SK-N-SH (cell line): ENCODE measurements around the gene MEF2A. TPM values are rescaled to one million over a fixed set of nuclear protein-coding genes. Genes with fewer than 3 reads are reported as not detected.

ENCODE experiments used
- CTCF ChIA-PET: fragments of 300-600, 350-600 bp; formaldehyde crosslinking; extraction: SDS; loops from one replicate; lab custom pipeline; 2021; lab: Yijun Ruan, JAX
- POLR2A ChIA-PET: fragments of 350-600 bp; sonication (Branson Sonifier 250); formaldehyde crosslinking; extraction: SDS; loops from one replicate; lab custom pipeline; 2020; ENCODE audit warnings: antibody characterized with exemption, inconsistent platforms; lab: Yijun Ruan, JAX
- DNase-seq: peaks from one replicate; pipeline ENCODE4 v3.0.0; 2012
- H2AFZ ChIP-seq: fragments of 200-600 bp; sonication (generic); 2 replicates; pipeline ENCODE4 v1.8.1; 2016; ENCODE audit warnings: antibody characterized with exemption, mild to moderate bottlenecking, low read depth
- H3F3A ChIP-seq: fragments of 200-600 bp; sonication (generic); replicated peaks from 2 replicates; pipeline ENCODE3; 2016; ENCODE audit warnings: antibody characterized with exemption, mild to moderate bottlenecking; ENCODE audit not compliant: insufficient read depth
- H3K27ac ChIP-seq, 2 experiments: fragments of 200-500 bp in 1 of 2; fragments of 200-600 bp in 1 of 2; sonication (Bioruptor generic) in 1 of 2; sonication (generic), shearing (Covaris generic) in 1 of 2; 2 replicates each; pipeline versions ENCODE4 v1.5.1 to v1.6.1; 2014 to 2016; ENCODE audit warnings: low read depth in 2 of 2, inconsistent platforms in 1 of 2, low read length in 1 of 2, mild to moderate bottlenecking in 1 of 2, mixed read lengths in 1 of 2
- H3K27me3 ChIP-seq: fragments of 200-600 bp; sonication (generic), shearing (Covaris generic); 2 replicates; pipeline ENCODE4 v1.6.1; 2016; ENCODE audit warnings: mixed run types; ENCODE audit not compliant: insufficient read depth
- H3K36me3 ChIP-seq, 2 experiments: fragments of 200-500 bp in 1 of 2; fragments of 200-600 bp in 1 of 2; sonication (Bioruptor generic) in 1 of 2; sonication (generic) in 1 of 2; replicated peaks in 1 of 2; 2 replicates each; pipeline versions ENCODE3 to v1.5.1; 2014 to 2016; ENCODE audit warnings: low read length in 1 of 2, mild to moderate bottlenecking in 1 of 2; ENCODE audit not compliant: insufficient read depth in 2 of 2, control insufficient read depth in 1 of 2
- H3K4me1 ChIP-seq, 2 experiments: fragments of 200-500 bp in 1 of 2; fragments of 200-600 bp in 1 of 2; sonication (Bioruptor generic) in 1 of 2; sonication (generic), shearing (Covaris generic) in 1 of 2; 2 replicates each; pipeline versions ENCODE4 v1.5.1 to v1.6.1; 2014 to 2016; ENCODE audit warnings: low read depth in 1 of 2, low read length in 1 of 2, mixed run types in 1 of 2; ENCODE audit not compliant: insufficient read depth in 2 of 2, control insufficient read depth in 1 of 2
- H3K4me2 ChIP-seq: fragments of 200-600 bp; sonication (generic), shearing (Covaris generic); 2 replicates; pipeline ENCODE4 v1.6.1; 2017; ENCODE audit warnings: mixed run types
- H3K4me3 ChIP-seq, 2 experiments: fragments of 200-500 bp in 1 of 2; fragments of 200-600 bp in 1 of 2; sonication (Bioruptor generic) in 1 of 2; sonication (generic), shearing (Covaris generic) in 1 of 2; 2 replicates each; pipeline versions ENCODE4 v1.5.1 to v1.8.1; 2014 to 2016; ENCODE audit warnings: low read depth in 2 of 2, inconsistent platforms in 1 of 2, low read length in 1 of 2, mild to moderate bottlenecking in 1 of 2, mixed read lengths in 1 of 2, moderate library complexity in 1 of 2
- H3K79me2 ChIP-seq: fragments of 200-600 bp; sonication (generic); 2 replicates; pipeline ENCODE4 v1.8.1; 2017; ENCODE audit warnings: mild to moderate bottlenecking; ENCODE audit not compliant: insufficient read depth
- H3K9ac ChIP-seq: fragments of 200-600 bp; sonication (generic); 2 replicates; pipeline ENCODE4 v1.6.1; 2017; ENCODE audit warnings: mixed run types
- H3K9me2 ChIP-seq: fragments of 200-600 bp; sonication (generic); 2 replicates; pipeline ENCODE4 v1.6.1; 2017; ENCODE audit warnings: mixed run types
- H3K9me3 ChIP-seq: fragments of 200-600 bp; sonication (generic); 2 replicates; pipeline ENCODE4 v1.6.1; 2017; ENCODE audit warnings: mixed run types, mild to moderate bottlenecking, moderate library complexity
- H4K20me1 ChIP-seq: fragments of 200-600 bp; sonication (generic); 2 replicates; pipeline ENCODE4 v1.6.1; 2017; ENCODE audit warnings: mild to moderate bottlenecking, mixed run types; ENCODE audit not compliant: insufficient read depth
- CHD2 ChIP-seq: fragments of 150-350 bp; IDR thresholded peaks from 2 replicates; pipeline ENCODE4 v1.6.1; 2018; ENCODE audit warnings: low read length; ENCODE audit not compliant: partially characterized antibody
- ELF1 ChIP-seq: IDR thresholded peaks from 2 replicates; pipeline ENCODE4 v1.4.0; 2012
- EP300 ChIP-seq, 2 experiments: IDR thresholded peaks; 2 replicates each; pipeline versions ENCODE4 v1.4.0 to v1.6.1; 2012; ENCODE audit warnings: borderline replicate concordance in 1 of 2, low read depth in 1 of 2, low read length in 1 of 2
- FOXJ3 ChIP-seq: sonication (generic); formaldehyde crosslinking; IDR thresholded peaks from 2 replicates; pipeline ENCODE4 v1.5.1; 2020; ENCODE audit warnings: mild to moderate bottlenecking, missing genetic modification reagents
- GATA2 ChIP-seq: sonication (generic); formaldehyde crosslinking; IDR thresholded peaks from 2 replicates; pipeline ENCODE4 v1.5.0; 2020; ENCODE audit warnings: mild to moderate bottlenecking, missing genetic modification reagents
- JUND ChIP-seq: IDR thresholded peaks from 2 replicates; pipeline ENCODE4 v1.4.0; 2012
- NFIC ChIP-seq: IDR thresholded peaks from 2 replicates; pipeline ENCODE4 v1.4.0; 2012; ENCODE audit warnings: borderline replicate concordance
- NRF1 ChIP-seq: IDR thresholded peaks from 2 replicates; pipeline ENCODE4 v1.6.1; 2012; ENCODE audit warnings: low read depth, mild to moderate bottlenecking, low read length
- RAD21 ChIP-seq: IDR thresholded peaks from 2 replicates; pipeline ENCODE4 v1.6.1; 2012; ENCODE audit warnings: mild to moderate bottlenecking, low read length
- RCOR1 ChIP-seq: fragments of 150-350 bp; IDR thresholded peaks from 2 replicates; pipeline ENCODE4 v1.6.1; 2017; ENCODE audit warnings: antibody characterized with exemption, low read length
- RFX5 ChIP-seq: IDR thresholded peaks from 2 replicates; pipeline ENCODE4 v1.6.1; 2012; ENCODE audit warnings: mild to moderate bottlenecking, improper control_type of control experiment, low read length
- SIN3A ChIP-seq: IDR thresholded peaks from 2 replicates; pipeline ENCODE4 v1.6.1; 2012; ENCODE audit warnings: low read depth, mild to moderate bottlenecking, low read length, moderate library complexity, borderline replicate concordance
- TAF1 ChIP-seq: IDR thresholded peaks from 2 replicates; pipeline ENCODE4 v1.6.1; 2012; ENCODE audit warnings: low read depth, mild to moderate bottlenecking, low read length, moderate library complexity, borderline replicate concordance
- TCF12 ChIP-seq: IDR thresholded peaks from 2 replicates; pipeline ENCODE4 v1.4.0; 2012
- TEAD4 ChIP-seq: IDR thresholded peaks from 2 replicates; pipeline ENCODE4 v1.4.0; 2012; ENCODE audit warnings: mild to moderate bottlenecking, borderline replicate concordance; ENCODE audit not compliant: insufficient read depth
- USF2 ChIP-seq: fragments of 150-350 bp; IDR thresholded peaks from 2 replicates; pipeline ENCODE4 v1.6.1; 2017; ENCODE audit warnings: antibody characterized with exemption, low read length, low read depth, borderline replicate concordance
- WGBS: methylation state at CpG from one replicate; pipeline ENCODE4 v1.1.6; 2017; ENCODE audit warnings: low lambda C conversion rate; 5-methylcytosine and 5-hydroxymethylcytosine counted together
- polyA plus RNA-seq, 3 experiments: library from polyadenylated mRNA; depleted of rRNA; stranded (reverse); fragments of >200 nt; gene quantifications; 2 replicates each; pipeline ENCODE4 v1.2.3, GENCODE V29; 2012
- TF ChIP-seq, protein P1 (sequence below): IDR thresholded peaks from 2 replicates; pipeline ENCODE4 v1.6.1; 2012; ENCODE audit warnings: mild to moderate bottlenecking, low read depth, low read length, moderate library complexity
- TF ChIP-seq, protein P2 (sequence below): fragments of 150-350 bp; IDR thresholded peaks from 2 replicates; pipeline ENCODE4 v1.6.1; 2016; ENCODE audit warnings: mild to moderate bottlenecking, low read depth, low read length
- TF ChIP-seq, protein P3 (sequence below): IDR thresholded peaks from 2 replicates; pipeline ENCODE4 v1.4.0; 2012; ENCODE audit warnings: low read depth, borderline replicate concordance
- TF ChIP-seq, protein P4 (sequence below): IDR thresholded peaks from 2 replicates; pipeline ENCODE4 v1.4.0; 2012; ENCODE audit warnings: low read depth

The MEF2A gene
- polyA plus RNA-seq, 1 of the 3 experiments (the other 2 are of a cell fraction) = 20.9 TPM

- no peaks in the 10 kb centered on the region for H3K27me3 ChIP-seq
- H3F3A ChIP-seq = peaks cover 8% of the 10 kb centered on the region
- no peak overlapping the region for H3K4me2 ChIP-seq
- no peaks in the 10 kb centered on the region for H3K9me2 ChIP-seq
- no peaks in the 10 kb centered on the region for H4K20me1 ChIP-seq
- H3K9ac ChIP-seq = no peak overlapping the region
- H3K27ac ChIP-seq = no peak overlapping the region
- TF ChIP-seq, protein P1, sequence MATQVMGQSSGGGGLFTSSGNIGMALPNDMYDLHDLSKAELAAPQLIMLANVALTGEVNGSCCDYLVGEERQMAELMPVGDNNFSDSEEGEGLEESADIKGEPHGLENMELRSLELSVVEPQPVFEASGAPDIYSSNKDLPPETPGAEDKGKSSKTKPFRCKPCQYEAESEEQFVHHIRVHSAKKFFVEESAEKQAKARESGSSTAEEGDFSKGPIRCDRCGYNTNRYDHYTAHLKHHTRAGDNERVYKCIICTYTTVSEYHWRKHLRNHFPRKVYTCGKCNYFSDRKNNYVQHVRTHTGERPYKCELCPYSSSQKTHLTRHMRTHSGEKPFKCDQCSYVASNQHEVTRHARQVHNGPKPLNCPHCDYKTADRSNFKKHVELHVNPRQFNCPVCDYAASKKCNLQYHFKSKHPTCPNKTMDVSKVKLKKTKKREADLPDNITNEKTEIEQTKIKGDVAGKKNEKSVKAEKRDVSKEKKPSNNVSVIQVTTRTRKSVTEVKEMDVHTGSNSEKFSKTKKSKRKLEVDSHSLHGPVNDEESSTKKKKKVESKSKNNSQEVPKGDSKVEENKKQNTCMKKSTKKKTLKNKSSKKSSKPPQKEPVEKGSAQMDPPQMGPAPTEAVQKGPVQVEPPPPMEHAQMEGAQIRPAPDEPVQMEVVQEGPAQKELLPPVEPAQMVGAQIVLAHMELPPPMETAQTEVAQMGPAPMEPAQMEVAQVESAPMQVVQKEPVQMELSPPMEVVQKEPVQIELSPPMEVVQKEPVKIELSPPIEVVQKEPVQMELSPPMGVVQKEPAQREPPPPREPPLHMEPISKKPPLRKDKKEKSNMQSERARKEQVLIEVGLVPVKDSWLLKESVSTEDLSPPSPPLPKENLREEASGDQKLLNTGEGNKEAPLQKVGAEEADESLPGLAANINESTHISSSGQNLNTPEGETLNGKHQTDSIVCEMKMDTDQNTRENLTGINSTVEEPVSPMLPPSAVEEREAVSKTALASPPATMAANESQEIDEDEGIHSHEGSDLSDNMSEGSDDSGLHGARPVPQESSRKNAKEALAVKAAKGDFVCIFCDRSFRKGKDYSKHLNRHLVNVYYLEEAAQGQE = no peak
- TF ChIP-seq RCOR1 (no peak), TAF1 (no peak), RAD21 (no peak), TEAD4 (no peak), FOXJ3 (CRISPR knock-in tag) (no peak), TCF12 (no peak)
- TF ChIP-seq, protein P2, sequence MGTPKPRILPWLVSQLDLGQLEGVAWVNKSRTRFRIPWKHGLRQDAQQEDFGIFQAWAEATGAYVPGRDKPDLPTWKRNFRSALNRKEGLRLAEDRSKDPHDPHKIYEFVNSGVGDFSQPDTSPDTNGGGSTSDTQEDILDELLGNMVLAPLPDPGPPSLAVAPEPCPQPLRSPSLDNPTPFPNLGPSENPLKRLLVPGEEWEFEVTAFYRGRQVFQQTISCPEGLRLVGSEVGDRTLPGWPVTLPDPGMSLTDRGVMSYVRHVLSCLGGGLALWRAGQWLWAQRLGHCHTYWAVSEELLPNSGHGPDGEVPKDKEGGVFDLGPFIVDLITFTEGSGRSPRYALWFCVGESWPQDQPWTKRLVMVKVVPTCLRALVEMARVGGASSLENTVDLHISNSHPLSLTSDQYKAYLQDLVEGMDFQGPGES = no peak
- TF ChIP-seq, protein P3, sequence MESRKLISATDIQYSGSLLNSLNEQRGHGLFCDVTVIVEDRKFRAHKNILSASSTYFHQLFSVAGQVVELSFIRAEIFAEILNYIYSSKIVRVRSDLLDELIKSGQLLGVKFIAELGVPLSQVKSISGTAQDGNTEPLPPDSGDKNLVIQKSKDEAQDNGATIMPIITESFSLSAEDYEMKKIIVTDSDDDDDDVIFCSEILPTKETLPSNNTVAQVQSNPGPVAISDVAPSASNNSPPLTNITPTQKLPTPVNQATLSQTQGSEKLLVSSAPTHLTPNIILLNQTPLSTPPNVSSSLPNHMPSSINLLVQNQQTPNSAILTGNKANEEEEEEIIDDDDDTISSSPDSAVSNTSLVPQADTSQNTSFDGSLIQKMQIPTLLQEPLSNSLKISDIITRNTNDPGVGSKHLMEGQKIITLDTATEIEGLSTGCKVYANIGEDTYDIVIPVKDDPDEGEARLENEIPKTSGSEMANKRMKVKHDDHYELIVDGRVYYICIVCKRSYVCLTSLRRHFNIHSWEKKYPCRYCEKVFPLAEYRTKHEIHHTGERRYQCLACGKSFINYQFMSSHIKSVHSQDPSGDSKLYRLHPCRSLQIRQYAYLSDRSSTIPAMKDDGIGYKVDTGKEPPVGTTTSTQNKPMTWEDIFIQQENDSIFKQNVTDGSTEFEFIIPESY = no peak
- H3K79me2 ChIP-seq = no peaks in the 10 kb centered on the region; the same call in 1 of the 2 replicates
- POLR2A ChIA-PET = no interaction called here
- 59% methylated on average over 3 of the region's 3 CpGs for WGBS
- no peak overlapping the region for H2AFZ ChIP-seq
- peaks cover 67 to 80% of the 10 kb centered on the region in 2 experiments for H3K36me3 ChIP-seq
- H3K4me1 ChIP-seq = peaks cover 0 to 5% of the 10 kb centered on the region in 2 experiments; a peak in 1 of 4 replicates
- DNase-seq = no peak
- no peaks in the 10 kb centered on the region for H3K9me3 ChIP-seq
- no peak overlapping the region for H3K4me3 ChIP-seq
- CTCF ChIA-PET = interaction anchor here (1.0 to 2.3 kb wide), 4 partner anchors 11 to 420 kb away, joined by 3 to 29 read pairs (median 4); no protein-coding TSS in a partner anchor
Measured at GRCh38 chr15:99692825-99693224, 127.0 kb downstream of the MEF2A start.

GRCh38 chr15:99696096-99696495, 130.3 kb downstream of the MEF2A start:
- Histone ChIP-seq H3K4me2 (no peak overlapping the region), H3K9me2 (no peaks in the 10 kb centered on the region), H3K27ac (no peak overlapping the region), H3K79me2 (no peaks in the 10 kb centered on the region), H3K9me3 (no peaks in the 10 kb centered on the region), H3F3A (peaks cover 8% of the 10 kb centered on the region), H3K4me1 (peaks cover 0 to 5% of the 10 kb centered on the region in 2 experiments; a peak in 1 of 4 replicates), H2AFZ (no peak overlapping the region), H3K36me3 (peaks cover 54 to 62% of the 10 kb centered on the region in 2 experiments), H4K20me1 (no peaks in the 10 kb centered on the region), H3K27me3 (no peaks in the 10 kb centered on the region), H3K4me3 (no peak overlapping the region), H3K9ac (no peak overlapping the region)
- DNase-seq = no peak
- 96% methylated on average over 2 of the region's 2 CpGs for WGBS
- ChIA-PET POLR2A (no interaction called here), CTCF (interaction anchor here (1.1 to 2.0 kb wide), 3 partner anchors 9 to 424 kb away, joined by 3 to 5 read pairs (median 3); no protein-coding TSS in a partner anchor)
- no peak for TF ChIP-seq JUND
- no peak for TF ChIP-seq NRF1
- TF ChIP-seq ELF1 = no peak
- TF ChIP-seq, protein P4, sequence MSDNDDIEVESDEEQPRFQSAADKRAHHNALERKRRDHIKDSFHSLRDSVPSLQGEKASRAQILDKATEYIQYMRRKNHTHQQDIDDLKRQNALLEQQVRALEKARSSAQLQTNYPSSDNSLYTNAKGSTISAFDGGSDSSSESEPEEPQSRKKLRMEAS = no peak
- no peak for TF ChIP-seq EP300 (IDR thresholded peaks at IDR 0.05; ENCODE audit: borderline replicate concordance in 1 of 2, low read depth in 1 of 2, low read length in 1 of 2)
- TF ChIP-seq GATA2 = no peak
- TF ChIP-seq CHD2 = no peak
- no peak for TF ChIP-seq RFX5
- TF ChIP-seq SIN3A = no peak
- TF ChIP-seq USF2 = no peak
- TF ChIP-seq NFIC = no peak
